ENCODE measurements around the gene LGR6.

DNA sequence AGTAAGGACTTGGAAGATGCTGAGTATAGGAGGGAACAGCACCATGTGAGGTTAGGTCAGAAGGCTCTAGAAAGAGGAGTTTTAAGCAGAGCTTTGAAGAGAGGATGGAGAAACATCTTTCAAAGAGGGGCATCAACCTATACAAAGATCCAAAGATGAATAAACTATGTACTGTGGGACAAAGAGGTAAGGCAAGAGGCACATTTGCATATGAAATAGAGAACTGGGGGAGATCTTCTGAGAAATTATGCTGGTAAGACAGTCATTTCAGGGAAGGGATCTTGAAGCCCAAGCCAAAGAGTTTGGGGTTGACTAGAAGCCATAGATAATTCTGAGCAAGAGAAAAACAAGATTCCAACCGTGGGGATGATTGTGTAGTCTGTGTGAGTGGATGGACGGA, 70.0 kb downstream of the LGR6 start:
- TF ChIP-seq, protein P1, sequence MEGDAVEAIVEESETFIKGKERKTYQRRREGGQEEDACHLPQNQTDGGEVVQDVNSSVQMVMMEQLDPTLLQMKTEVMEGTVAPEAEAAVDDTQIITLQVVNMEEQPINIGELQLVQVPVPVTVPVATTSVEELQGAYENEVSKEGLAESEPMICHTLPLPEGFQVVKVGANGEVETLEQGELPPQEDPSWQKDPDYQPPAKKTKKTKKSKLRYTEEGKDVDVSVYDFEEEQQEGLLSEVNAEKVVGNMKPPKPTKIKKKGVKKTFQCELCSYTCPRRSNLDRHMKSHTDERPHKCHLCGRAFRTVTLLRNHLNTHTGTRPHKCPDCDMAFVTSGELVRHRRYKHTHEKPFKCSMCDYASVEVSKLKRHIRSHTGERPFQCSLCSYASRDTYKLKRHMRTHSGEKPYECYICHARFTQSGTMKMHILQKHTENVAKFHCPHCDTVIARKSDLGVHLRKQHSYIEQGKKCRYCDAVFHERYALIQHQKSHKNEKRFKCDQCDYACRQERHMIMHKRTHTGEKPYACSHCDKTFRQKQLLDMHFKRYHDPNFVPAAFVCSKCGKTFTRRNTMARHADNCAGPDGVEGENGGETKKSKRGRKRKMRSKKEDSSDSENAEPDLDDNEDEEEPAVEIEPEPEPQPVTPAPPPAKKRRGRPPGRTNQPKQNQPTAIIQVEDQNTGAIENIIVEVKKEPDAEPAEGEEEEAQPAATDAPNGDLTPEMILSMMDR (IDR thresholded peaks at IDR 0.05; ENCODE audit: poor library complexity): no peak
- no peak for TF ChIP-seq EZH2 (IDR thresholded peaks at IDR 0.05; ENCODE audit: borderline replicate concordance)
- TF ChIP-seq EZH2phosphoT487 (IDR thresholded peaks at IDR 0.05; ENCODE audit: low read depth, severe bottlenecking, unreplicated experiment): no peak

Measured in hepatocyte (in vitro differentiated cells).